GM19438 (cell line): ENCODE results near the gene ASIC4.

Source experiments
- ATAC-seq: cut with Tn5 transposase; IDR thresholded peaks from one replicate; pipeline ENCODE4 v1.9.1; 2021; ENCODE audit warnings: low read depth; ENCODE audit not compliant: unreplicated experiment

ASIC4 gene

GRCh38 chr2:219512524-219513216 is 1.6 kb upstream of the ASIC4 start:
- no peak for ATAC-seq

- ATAC-seq, result no peak
These were observed 495 bp upstream of the ASIC4 start for GRCh38 chr2:219513787-219514186.

GRCh38 chr2:219514836-219515235 is 554 bp downstream of the ASIC4 start:
- ATAC-seq, result no peak

GRCh38 chr2:219515874-219516629 is 1.8 kb downstream of the ASIC4 start:
- no peak for ATAC-seq

GRCh38 chr2:219516888-219517287 is 2.6 kb downstream of the ASIC4 start:
- no peak for ATAC-seq

GRCh38 chr2:219517954-219518778 is 3.9 kb downstream of the ASIC4 start:
- ATAC-seq, result no peak

GRCh38 chr2:219519526-219519916 is 5.2 kb downstream of the ASIC4 start:
- ATAC-seq, result no peak

GRCh38 chr2:219520079-219520478 is 5.8 kb downstream of the ASIC4 start:
- no peak for ATAC-seq

GRCh38 chr2:219521066-219521880 is 7.0 kb downstream of the ASIC4 start:
- no peak for ATAC-seq

GRCh38 chr2:219522111-219523030 is 8.1 kb downstream of the ASIC4 start:
- ATAC-seq, result no peak

GRCh38 chr2:219523031-219523671 is 8.9 kb downstream of the ASIC4 start:
- no peak for ATAC-seq

- ATAC-seq, result no peak
These were observed 10.5 kb downstream of the ASIC4 start for GRCh38 chr2:219524817-219525216.

- ATAC-seq, result no peak
These were observed 11.4 kb downstream of the ASIC4 start for GRCh38 chr2:219525533-219526232.

- ATAC-seq, result no peak
These were observed 12.2 kb downstream of the ASIC4 start for GRCh38 chr2:219526320-219527075.

GRCh38 chr2:219527076-219527394 is 12.8 kb downstream of the ASIC4 start:
- no peak for ATAC-seq

- ATAC-seq, result no peak
These were observed 13.2 kb downstream of the ASIC4 start for GRCh38 chr2:219527472-219527871.

GRCh38 chr2:219530048-219530963 is 16.0 kb downstream of the ASIC4 start:
- ATAC-seq, result peak; percentile 93
